ENCODE measurements around the gene ISG20L2. TPM values are rescaled to one million over a fixed set of nuclear protein-coding genes. Genes with fewer than 3 reads are reported as not detected.

Gene ISG20L2
- total RNA-seq, 1 donor from 2014 or later: 9.6 TPM

Other genes starting within 250 kb of the ISG20L2 start
- 3.8 and 4.7 TPM in 2 replicates for gene MEF2D, start 228.0 kb downstream of the ISG20L2 start, total RNA-seq
- 19.1 and 37.9 TPM in 2 replicates for gene IQGAP3, start 156.2 kb downstream of the ISG20L2 start, total RNA-seq
- gene TTC24, start 149.0 kb downstream of the ISG20L2 start, total RNA-seq: not detected in 2 replicates
- gene NAXE, start 137.0 kb downstream of the ISG20L2 start, total RNA-seq: 97.7 and 126 TPM in 2 replicates
- gene GPATCH4, start 127.3 kb downstream of the ISG20L2 start, total RNA-seq: 27.2 and 45.6 TPM in 2 replicates
- gene HAPLN2, start 109.4 kb downstream of the ISG20L2 start, total RNA-seq: not detected in 2 replicates
- gene BCAN, start 86.6 kb downstream of the ISG20L2 start, total RNA-seq: not detected in 2 replicates
- gene NES, start 51.4 kb downstream of the ISG20L2 start, total RNA-seq: 285 and 293 TPM in 2 replicates
- gene CRABP2, start 23.2 kb downstream of the ISG20L2 start, total RNA-seq: 0.11 and 0.46 TPM in 2 replicates
- gene METTL25B, start 297 bp downstream of the ISG20L2 start, total RNA-seq: 7.5 and 7.9 TPM in 2 replicates
- gene MRPL24, start 12.3 kb upstream of the ISG20L2 start, total RNA-seq: 56.2 and 66.9 TPM in 2 replicates
- 206 and 293 TPM in 2 replicates for gene HDGF, start 22.9 kb upstream of the ISG20L2 start, total RNA-seq
- gene PRCC, start 38.8 kb upstream of the ISG20L2 start, total RNA-seq: 14.8 and 18.8 TPM in 2 replicates
- 0.20 and 0.28 TPM in 2 replicates for gene SH2D2A, start 88.1 kb upstream of the ISG20L2 start, total RNA-seq
- not detected in 2 replicates for gene INSRR, start 130.4 kb upstream of the ISG20L2 start, total RNA-seq
- under 0.01 and 0.14 TPM in 2 replicates for gene NTRK1, start 132.1 kb upstream of the ISG20L2 start, total RNA-seq
- gene PEAR1, start 165.0 kb upstream of the ISG20L2 start, total RNA-seq: 15.8 and 17.3 TPM in 2 replicates
- gene LRRC71, start 191.9 kb upstream of the ISG20L2 start, total RNA-seq: 0.11 and 0.40 TPM in 2 replicates